WTC11 (cell line): ENCODE results near the gene ZNF436. TPM values are rescaled to one million over a fixed set of nuclear protein-coding genes. Genes with fewer than 3 reads are reported as not detected.
"Not testable (repeated sequence)": the region's sequence is repeated elsewhere in the genome, so short reads cannot be mapped to it uniquely, and the experiment has no call there.

Source experiments
- ATAC-seq: fragments of 200-7000 bp; cut with Tn5 transposase; 2 replicates; pipeline ENCODE4 v1.10.0; 2021; ENCODE audit warnings: mild to moderate bottlenecking, moderate library complexity
- CTCF ChIA-PET: fragments of 300-600 bp; sonication (Branson Sonifier 250); formaldehyde crosslinking; loops from one replicate; lab custom pipeline; 2021; ENCODE audit warnings: antibody characterized with exemption; lab: Charles Lee
- POLR2A ChIA-PET: fragments of 350-600 bp; sonication (Branson Sonifier 250); formaldehyde crosslinking; loops from one replicate; lab custom pipeline; 2021; ENCODE audit warnings: antibody characterized with exemption; lab: Charles Lee
- DNase-seq: peaks from one replicate; pipeline ENCODE4 v3.0.0; 2021; ENCODE audit warnings: low spot score
- H3K27ac Mint-ChIP-seq: 2 replicates; pipeline ENCODE4 v1.8.0; 2021; ENCODE audit warnings: mixed read lengths
- H3K27me3 Mint-ChIP-seq: 2 replicates; pipeline ENCODE4 v1.8.0; 2021; ENCODE audit warnings: low read depth, mild to moderate bottlenecking, moderate library complexity, mixed read lengths
- H3K36me3 Mint-ChIP-seq: 2 replicates; pipeline ENCODE4 v1.8.0; 2021; ENCODE audit warnings: mixed read lengths
- H3K4me1 Mint-ChIP-seq: 2 replicates; pipeline ENCODE4 v1.8.0; 2022; ENCODE audit warnings: mixed read lengths
- H3K4me3 Mint-ChIP-seq: 2 replicates; pipeline ENCODE4 v1.8.0; 2021; ENCODE audit warnings: mild to moderate bottlenecking, moderate library complexity, mixed read lengths
- H3K9me3 Mint-ChIP-seq: 2 replicates; pipeline ENCODE4 v1.8.0; 2021; ENCODE audit warnings: mixed read lengths
- ATF2 ChIP-seq: sonication (generic); formaldehyde crosslinking; IDR thresholded peaks from 2 replicates; pipeline ENCODE4 v1.8.1; 2022; ENCODE audit warnings: low read depth, missing genetic modification reagents, borderline replicate concordance
- CREB1 ChIP-seq: sonication (generic); formaldehyde crosslinking; IDR thresholded peaks from 2 replicates; pipeline ENCODE4 v1.8.0; 2023; ENCODE audit warnings: mild to moderate bottlenecking, missing genetic modification reagents
- ESRRA ChIP-seq: sonication (generic); formaldehyde crosslinking; IDR thresholded peaks from 2 replicates; pipeline ENCODE4 v1.8.1; 2022; ENCODE audit warnings: mild to moderate bottlenecking, missing genetic modification reagents, borderline replicate concordance
- ETV6 ChIP-seq: sonication (generic); formaldehyde crosslinking; IDR thresholded peaks from 2 replicates; pipeline ENCODE4 v1.8.1; 2022; ENCODE audit warnings: mild to moderate bottlenecking, missing genetic modification reagents
- FOXP1 ChIP-seq: sonication (generic); formaldehyde crosslinking; IDR thresholded peaks from 2 replicates; pipeline ENCODE4 v1.8.0; 2022; ENCODE audit warnings: missing genetic modification reagents, mild to moderate bottlenecking, moderate library complexity, borderline replicate concordance
- HMGA2 ChIP-seq: fragments of 250-450 bp; sonication (Bioruptor Pico); IDR thresholded peaks from 2 replicates; pipeline ENCODE4 v1.4.0; 2021; ENCODE audit warnings: mild to moderate bottlenecking, moderate library complexity
- IRF1 ChIP-seq: sonication (generic); formaldehyde crosslinking; IDR thresholded peaks from 2 replicates; pipeline ENCODE4 v1.8.0; 2023; ENCODE audit warnings: missing genetic modification reagents
- JUN ChIP-seq: sonication (generic); formaldehyde crosslinking; IDR thresholded peaks from 2 replicates; pipeline ENCODE4 v1.8.0; 2023; ENCODE audit warnings: mild to moderate bottlenecking, missing genetic modification reagents
- MLX ChIP-seq: sonication (generic); formaldehyde crosslinking; IDR thresholded peaks from 2 replicates; pipeline ENCODE4 v1.8.1; 2023; ENCODE audit warnings: mild to moderate bottlenecking, missing genetic modification reagents, moderate library complexity
- NFATC4 ChIP-seq: fragments of 250-450 bp; sonication (Bioruptor Pico); IDR thresholded peaks from 2 replicates; pipeline ENCODE4 v1.9.0; 2021; ENCODE audit warnings: mild to moderate bottlenecking
- NR2C2 ChIP-seq: sonication (generic); formaldehyde crosslinking; IDR thresholded peaks from 2 replicates; pipeline ENCODE4 v1.8.0; 2022; ENCODE audit warnings: mild to moderate bottlenecking, missing genetic modification reagents
- OVOL2 ChIP-seq: fragments of 250-450 bp; sonication (Bioruptor Pico); IDR thresholded peaks from 2 replicates; pipeline ENCODE4 v1.9.0; 2021; ENCODE audit warnings: mild to moderate bottlenecking, borderline replicate concordance
- PREB ChIP-seq: sonication (generic); formaldehyde crosslinking; IDR thresholded peaks from 2 replicates; pipeline ENCODE4 v1.8.1; 2022; ENCODE audit warnings: mild to moderate bottlenecking, missing genetic modification reagents, moderate library complexity, borderline replicate concordance
- PRRX2 ChIP-seq: fragments of 250-450 bp; sonication (Bioruptor Pico); IDR thresholded peaks from 2 replicates; pipeline ENCODE4 v1.8.0; 2021; ENCODE audit warnings: mild to moderate bottlenecking
- RORB ChIP-seq: fragments of 250-450 bp; sonication (Bioruptor Pico); IDR thresholded peaks from 2 replicates; pipeline ENCODE4 v1.9.0; 2021; ENCODE audit warnings: mild to moderate bottlenecking
- SMAD3 ChIP-seq: sonication (generic); formaldehyde crosslinking; IDR thresholded peaks from 2 replicates; pipeline ENCODE4 v1.8.0; 2022; ENCODE audit warnings: missing genetic modification reagents, mild to moderate bottlenecking, borderline replicate concordance
- TEAD1 ChIP-seq: sonication (generic); formaldehyde crosslinking; IDR thresholded peaks from 2 replicates; pipeline ENCODE4 v1.8.0; 2022; ENCODE audit warnings: mild to moderate bottlenecking, missing genetic modification reagents
- TP53 ChIP-seq: sonication (generic); formaldehyde crosslinking; IDR thresholded peaks from 2 replicates; pipeline ENCODE4 v1.8.1; 2023; ENCODE audit warnings: mild to moderate bottlenecking, missing genetic modification reagents
- ZBTB21 ChIP-seq: sonication (generic); formaldehyde crosslinking; IDR thresholded peaks from 2 replicates; pipeline ENCODE4 v1.8.1; 2023; ENCODE audit warnings: mild to moderate bottlenecking, missing genetic modification reagents, borderline replicate concordance
- ZNF138 ChIP-seq: sonication (generic); formaldehyde crosslinking; conservative IDR thresholded peaks from 2 replicates; pipeline ENCODE4 v1.8.1; 2022; ENCODE audit warnings: mild to moderate bottlenecking, moderate library complexity, missing genetic modification reagents
- ZNF219 ChIP-seq: sonication (generic); formaldehyde crosslinking; IDR thresholded peaks from 2 replicates; pipeline ENCODE4 v1.8.0; 2023; ENCODE audit warnings: missing genetic modification reagents, mild to moderate bottlenecking, borderline replicate concordance
- ZNF232 ChIP-seq: sonication (generic); formaldehyde crosslinking; IDR thresholded peaks from 2 replicates; pipeline ENCODE4 v1.8.0; 2022; ENCODE audit warnings: mild to moderate bottlenecking, missing genetic modification reagents
- ZNF317 ChIP-seq: sonication (generic); formaldehyde crosslinking; IDR thresholded peaks from 2 replicates; pipeline ENCODE4 v1.8.1; 2023; ENCODE audit warnings: low read depth, mild to moderate bottlenecking, moderate library complexity, missing genetic modification reagents, borderline replicate concordance
- total RNA-seq: library from RNA; stranded (reverse); gene quantifications from 3 replicates; pipeline ENCODE4 v1.2.3, GENCODE V29; 2021
- TF ChIP-seq, protein P1 (sequence below): sonication (generic); formaldehyde crosslinking; IDR thresholded peaks from 2 replicates; pipeline ENCODE4 v1.8.0; 2022; ENCODE audit warnings: mild to moderate bottlenecking, missing genetic modification reagents
- TF ChIP-seq, protein P2 (sequence below): fragments of 250-450 bp; sonication (Bioruptor Pico); IDR thresholded peaks from 2 replicates; pipeline ENCODE4 v1.8.0; 2021; ENCODE audit warnings: mild to moderate bottlenecking

ZNF436 gene
- total RNA-seq, 1 experiment from 2014 or later, result 1.3 TPM

GRCh38 chr1:23380719-23381118, 11.1 kb upstream of the ZNF436 start:
- ChIA-PET CTCF (no interaction called here), POLR2A (no interaction called here)
- H3K27ac Mint-ChIP-seq, result no peak overlapping the region
- no peaks in the 10 kb centered on the region; the same call in 1 of the 2 replicates for H3K27me3 Mint-ChIP-seq
- DNase-seq, result no peak
- H3K4me1 Mint-ChIP-seq, result no peaks in the 10 kb centered on the region
- no peak for ATAC-seq
- H3K4me3 Mint-ChIP-seq, result no peak overlapping the region
- no peaks in the 10 kb centered on the region for H3K36me3 Mint-ChIP-seq
- H3K9me3 Mint-ChIP-seq, result no peaks in the 10 kb centered on the region
- TF ChIP-seq, protein P1, sequence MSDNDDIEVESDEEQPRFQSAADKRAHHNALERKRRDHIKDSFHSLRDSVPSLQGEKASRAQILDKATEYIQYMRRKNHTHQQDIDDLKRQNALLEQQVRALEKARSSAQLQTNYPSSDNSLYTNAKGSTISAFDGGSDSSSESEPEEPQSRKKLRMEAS (CRISPR knock-in tag), result no peak
- TF ChIP-seq ZNF219 (no peak), OVOL2 (CRISPR knock-in tag) (no peak), ZBTB21 (CRISPR knock-in tag) (no peak), IRF1 (no peak), ESRRA (CRISPR knock-in tag) (no peak), SMAD3 (CRISPR knock-in tag) (no peak), CREB1 (CRISPR knock-in tag) (no peak), ZNF138 (CRISPR knock-in tag) (no peak), FOXP1 (CRISPR knock-in tag) (no peak), ZNF317 (CRISPR knock-in tag) (no peak), PREB (no peak), JUN (CRISPR knock-in tag) (no peak), ATF2 (no peak), TEAD1 (CRISPR knock-in tag) (no peak)
- TF ChIP-seq, protein P2, sequence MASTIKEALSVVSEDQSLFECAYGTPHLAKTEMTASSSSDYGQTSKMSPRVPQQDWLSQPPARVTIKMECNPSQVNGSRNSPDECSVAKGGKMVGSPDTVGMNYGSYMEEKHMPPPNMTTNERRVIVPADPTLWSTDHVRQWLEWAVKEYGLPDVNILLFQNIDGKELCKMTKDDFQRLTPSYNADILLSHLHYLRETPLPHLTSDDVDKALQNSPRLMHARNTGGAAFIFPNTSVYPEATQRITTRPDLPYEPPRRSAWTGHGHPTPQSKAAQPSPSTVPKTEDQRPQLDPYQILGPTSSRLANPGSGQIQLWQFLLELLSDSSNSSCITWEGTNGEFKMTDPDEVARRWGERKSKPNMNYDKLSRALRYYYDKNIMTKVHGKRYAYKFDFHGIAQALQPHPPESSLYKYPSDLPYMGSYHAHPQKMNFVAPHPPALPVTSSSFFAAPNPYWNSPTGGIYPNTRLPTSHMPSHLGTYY (CRISPR knock-in tag), result no peak
- TF ChIP-seq, all 79 proteins: peak for 0

DNA sequence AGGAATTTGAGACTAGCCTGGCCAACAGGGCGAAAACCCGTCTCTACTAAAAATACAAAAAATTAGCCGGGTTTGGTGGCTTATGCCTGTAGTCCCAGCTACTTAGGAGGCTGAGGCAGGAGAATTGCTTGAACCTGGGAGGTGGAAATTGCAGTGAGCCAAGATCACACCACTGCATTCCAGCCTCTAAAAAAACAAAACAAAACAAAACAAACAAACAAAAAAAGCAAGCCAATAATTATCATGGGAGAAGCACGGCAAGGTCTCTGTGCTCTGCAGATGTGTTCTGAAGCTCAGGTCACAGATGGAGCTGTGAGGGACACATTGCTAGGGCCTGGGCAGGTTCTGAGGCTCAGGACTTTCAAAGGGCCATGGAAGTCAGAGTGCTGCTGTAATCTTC, 10.6 kb upstream of the ZNF436 start:
- H3K36me3 Mint-ChIP-seq, H3K27me3 Mint-ChIP-seq, ATAC-seq, H3K4me1 Mint-ChIP-seq, H3K9me3 Mint-ChIP-seq, CTCF ChIA-PET, H3K27ac Mint-ChIP-seq, DNase-seq, POLR2A ChIA-PET, H3K4me3 Mint-ChIP-seq: not testable (repeated sequence)

- ChIA-PET POLR2A (no interaction called here), CTCF (interaction anchor here (0.6 kb wide), 1 partner anchor 283 kb away, joined by 3 read pairs; no protein-coding TSS in a partner anchor)
- Mint-ChIP-seq H3K27me3 (no peaks in the 10 kb centered on the region; the same call in 1 of the 2 replicates), H3K9me3 (no peaks in the 10 kb centered on the region), H3K36me3 (no peaks in the 10 kb centered on the region), H3K27ac (no peak overlapping the region), H3K4me3 (no peak overlapping the region), H3K4me1 (peaks cover 16% of the 10 kb centered on the region)
- DNase-seq (no peak), ATAC-seq (no peak)
- no peak for TF ChIP-seq NFATC4
- no peak for TF ChIP-seq RORB (CRISPR knock-in tag)
- TF ChIP-seq ZNF138 (CRISPR knock-in tag), result no peak
- TF ChIP-seq HMGA2 (CRISPR knock-in tag), result no peak
- no peak for TF ChIP-seq PRRX2 (CRISPR knock-in tag)
- TF ChIP-seq NR2C2 (CRISPR knock-in tag), result no peak
- no peak for TF ChIP-seq TP53 (CRISPR knock-in tag)
- no peak for TF ChIP-seq ETV6 (CRISPR knock-in tag)
- no peak for TF ChIP-seq ZNF232 (CRISPR knock-in tag)
- no peak for TF ChIP-seq ATF2
- no peak for TF ChIP-seq MLX (CRISPR knock-in tag)
- no peak for TF ChIP-seq SMAD3 (CRISPR knock-in tag)
Measured at GRCh38 chr1:23376890-23377811, 7.5 kb upstream of the ZNF436 start.
